Left hindlimb (tissue), 1 donor: ENCODE data around the gene CYP19A1.

Experiments
- DNase-seq: peaks from one replicate; pipeline ENCODE4 v3.0.0-alpha.2; 2018

Gene CYP19A1

GRCh38 chr15:51322621-51323296 is 15.6 kb downstream of the CYP19A1 start:
- DNase-seq, result peak; percentile 42

GRCh38 chr15:51321316-51321715 is 17.1 kb downstream of the CYP19A1 start:
- no peak for DNase-seq

GRCh38 chr15:51320843-51321242 is 17.6 kb downstream of the CYP19A1 start:
- no peak for DNase-seq

GRCh38 chr15:51319539-51319938 is 18.9 kb downstream of the CYP19A1 start:
- DNase-seq, result no peak

- no peak for DNase-seq
These were observed 19.8 kb downstream of the CYP19A1 start for GRCh38 chr15:51318382-51319150.

- DNase-seq, result no peak
These were observed 21.8 kb downstream of the CYP19A1 start for GRCh38 chr15:51316636-51317035.

GRCh38 chr15:51315726-51316125 is 22.7 kb downstream of the CYP19A1 start:
- DNase-seq, result no peak

- no peak for DNase-seq
These were observed 23.7 kb downstream of the CYP19A1 start for GRCh38 chr15:51314391-51315337.

GRCh38 chr15:51313644-51314280 is 24.6 kb downstream of the CYP19A1 start:
- DNase-seq, result no peak

- DNase-seq, result no peak
These were observed 25.4 kb downstream of the CYP19A1 start for GRCh38 chr15:51313074-51313393.

GRCh38 chr15:51312166-51313073 is 26.0 kb downstream of the CYP19A1 start:
- DNase-seq, result no peak

- DNase-seq, result no peak
These were observed 26.9 kb downstream of the CYP19A1 start for GRCh38 chr15:51311510-51311909.

GRCh38 chr15:51310064-51310463 is 28.3 kb downstream of the CYP19A1 start:
- no peak for DNase-seq

GRCh38 chr15:51307811-51308210 is 30.6 kb downstream of the CYP19A1 start:
- DNase-seq, result no peak

- no peak for DNase-seq
These were observed 31.1 kb downstream of the CYP19A1 start for GRCh38 chr15:51307325-51307724.

- no peak for DNase-seq
These were observed 34.9 kb downstream of the CYP19A1 start for GRCh38 chr15:51303462-51303980.

GRCh38 chr15:51302480-51302879 is 35.9 kb downstream of the CYP19A1 start:
- no peak for DNase-seq

- DNase-seq, result no peak
These were observed 39.0 kb downstream of the CYP19A1 start for GRCh38 chr15:51299187-51300015.

GRCh38 chr15:51298620-51299019 is 39.8 kb downstream of the CYP19A1 start:
- DNase-seq, result no peak

- DNase-seq, result no peak
These were observed 47.7 kb downstream of the CYP19A1 start for GRCh38 chr15:51290720-51291119.

GRCh38 chr15:51289290-51289689 is 49.1 kb downstream of the CYP19A1 start:
- no peak for DNase-seq
